Stomach (tissue), 4 donors: ENCODE data around the gene STAG3.

Experiments used
- POLR2A ChIP-seq, 4 donors: fragments of 450-650 bp; IDR thresholded peaks; one replicate each; pipeline ENCODE4 v1.6.1; 2016; ENCODE audit warnings: antibody characterized with exemption in 4 of 4, control low read depth in 2 of 4, mild to moderate bottlenecking in 1 of 4, moderate library complexity in 1 of 4
- TF ChIP-seq, protein P1 (sequence below), 7 experiments: fragments of 450-650 bp in 4 of 7; fragments of 200-600 bp in 3 of 7; sonication (generic) in 3 of 7; IDR thresholded peaks; one replicate each; pipeline ENCODE4 v1.5.1; 2016 to 2019; ENCODE audit warnings: antibody characterized with exemption in 7 of 7, control low read depth in 2 of 7, mild to moderate bottlenecking in 1 of 7

GRCh38 chr7:100152404-100152803 lies 25.3 kb upstream of the STAG3 start:
- TF ChIP-seq POLR2A (IDR thresholded peaks at IDR 0.05) = no peak
- TF ChIP-seq, protein P1, sequence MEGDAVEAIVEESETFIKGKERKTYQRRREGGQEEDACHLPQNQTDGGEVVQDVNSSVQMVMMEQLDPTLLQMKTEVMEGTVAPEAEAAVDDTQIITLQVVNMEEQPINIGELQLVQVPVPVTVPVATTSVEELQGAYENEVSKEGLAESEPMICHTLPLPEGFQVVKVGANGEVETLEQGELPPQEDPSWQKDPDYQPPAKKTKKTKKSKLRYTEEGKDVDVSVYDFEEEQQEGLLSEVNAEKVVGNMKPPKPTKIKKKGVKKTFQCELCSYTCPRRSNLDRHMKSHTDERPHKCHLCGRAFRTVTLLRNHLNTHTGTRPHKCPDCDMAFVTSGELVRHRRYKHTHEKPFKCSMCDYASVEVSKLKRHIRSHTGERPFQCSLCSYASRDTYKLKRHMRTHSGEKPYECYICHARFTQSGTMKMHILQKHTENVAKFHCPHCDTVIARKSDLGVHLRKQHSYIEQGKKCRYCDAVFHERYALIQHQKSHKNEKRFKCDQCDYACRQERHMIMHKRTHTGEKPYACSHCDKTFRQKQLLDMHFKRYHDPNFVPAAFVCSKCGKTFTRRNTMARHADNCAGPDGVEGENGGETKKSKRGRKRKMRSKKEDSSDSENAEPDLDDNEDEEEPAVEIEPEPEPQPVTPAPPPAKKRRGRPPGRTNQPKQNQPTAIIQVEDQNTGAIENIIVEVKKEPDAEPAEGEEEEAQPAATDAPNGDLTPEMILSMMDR (IDR thresholded peaks at IDR 0.05) = no peak
